Measurements from ENCODE around the gene EXOC3L4. TPM values are rescaled to one million over a fixed set of nuclear protein-coding genes. Genes with fewer than 3 reads are reported as not detected.

The EXOC3L4 gene
- total RNA-seq, 2 experiments from 2014 or later: not detected

DNA sequence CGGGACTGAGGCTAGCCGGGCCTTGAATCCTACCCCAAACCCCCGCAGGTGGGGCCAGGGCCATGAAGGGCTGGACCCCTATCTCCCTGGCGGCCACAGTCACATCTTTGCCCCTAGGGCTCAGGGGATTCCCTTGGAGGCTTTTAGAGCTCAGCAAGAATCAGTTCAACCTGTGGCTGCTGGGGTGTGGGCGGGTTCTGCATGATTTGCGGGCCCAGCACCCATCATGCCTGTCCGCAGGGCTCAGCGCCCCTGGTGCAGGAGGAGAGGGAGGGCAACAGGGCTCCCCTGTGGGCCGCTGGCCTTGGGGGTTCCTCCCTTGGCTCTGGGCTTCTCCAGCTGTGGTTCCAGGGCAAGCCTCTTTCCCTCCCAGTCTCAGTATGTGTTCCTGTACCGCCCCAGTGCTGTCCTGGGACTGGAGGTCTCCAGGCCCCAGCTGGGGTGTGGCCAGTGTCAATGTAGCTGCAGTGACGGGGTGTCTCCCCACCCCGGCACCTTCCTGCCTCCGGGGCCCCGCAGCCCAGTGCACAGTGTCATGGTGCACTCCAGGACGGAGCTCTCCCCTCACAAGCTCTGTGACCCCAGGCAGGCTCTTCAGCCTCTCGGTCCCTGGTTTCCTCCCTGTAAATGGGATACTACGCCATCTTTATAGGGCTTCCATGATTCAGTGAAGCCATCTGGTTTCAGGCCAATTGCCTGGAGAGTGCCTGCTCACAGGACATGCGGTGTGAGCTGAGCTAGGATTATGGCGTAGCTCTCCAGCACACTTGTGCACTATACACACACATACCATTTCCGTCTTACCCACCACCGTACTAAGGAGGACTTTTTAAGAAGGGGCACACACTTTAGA, 20.4 kb upstream of the EXOC3L4 start:
- ChIA-PET CTCF (ENCODE audit: unreplicated experiment) (interaction anchor here (1.0 kb wide), 1 partner anchor 12 kb away, joined by 3 read pairs; no protein-coding TSS in a partner anchor), POLR2A (interaction anchor here (0.5 kb wide), 1 partner anchor 109 kb away, joined by 3 read pairs; no protein-coding TSS in a partner anchor)
- Histone ChIP-seq H3K4me3 (ENCODE audit: low read depth, low read length, poor library complexity, severe bottlenecking) (no peak overlapping the region), H3K9me2 (ENCODE audit: insufficient read depth, low read length) (no peaks in the 10 kb centered on the region), H2AFZ (ENCODE audit: low read length) (no peak overlapping the region), H3K4me1 (ENCODE audit: insufficient read depth, low read length, poor library complexity, severe bottlenecking) (peaks cover 4% of the 10 kb centered on the region), H4K20me1 (ENCODE audit: insufficient read depth, low read length) (no peaks in the 10 kb centered on the region), H3K4me2 (ENCODE audit: low read length) (no peak overlapping the region), H3K79me2 (ENCODE audit: insufficient read depth, low read depth, low read length) (no peaks in the 10 kb centered on the region), H3K9me3 (ENCODE audit: low read length) (no peaks in the 10 kb centered on the region), H3K27ac (ENCODE audit: low read depth, low read length, poor library complexity, severe bottlenecking) (no peak overlapping the region), H3K36me3 (ENCODE audit: insufficient read depth, low read length) (no peaks in the 10 kb centered on the region)
- no peak for DNase-seq (ENCODE audit: low spot score)
- intact Hi-C loops (cut with micrococcal nuclease; ENCODE audit: unreplicated experiment): no loop called here
- no TSS peak for BruUV-seq (replicated peaks)
- TF ChIP-seq EZH2phosphoT487 (IDR thresholded peaks at IDR 0.05; ENCODE audit: borderline replicate concordance, low read depth, low read length) (no peak), CTCF (conservative IDR thresholded peaks at IDR 0.05; ENCODE audit: low read length) (no peak)

DNA sequence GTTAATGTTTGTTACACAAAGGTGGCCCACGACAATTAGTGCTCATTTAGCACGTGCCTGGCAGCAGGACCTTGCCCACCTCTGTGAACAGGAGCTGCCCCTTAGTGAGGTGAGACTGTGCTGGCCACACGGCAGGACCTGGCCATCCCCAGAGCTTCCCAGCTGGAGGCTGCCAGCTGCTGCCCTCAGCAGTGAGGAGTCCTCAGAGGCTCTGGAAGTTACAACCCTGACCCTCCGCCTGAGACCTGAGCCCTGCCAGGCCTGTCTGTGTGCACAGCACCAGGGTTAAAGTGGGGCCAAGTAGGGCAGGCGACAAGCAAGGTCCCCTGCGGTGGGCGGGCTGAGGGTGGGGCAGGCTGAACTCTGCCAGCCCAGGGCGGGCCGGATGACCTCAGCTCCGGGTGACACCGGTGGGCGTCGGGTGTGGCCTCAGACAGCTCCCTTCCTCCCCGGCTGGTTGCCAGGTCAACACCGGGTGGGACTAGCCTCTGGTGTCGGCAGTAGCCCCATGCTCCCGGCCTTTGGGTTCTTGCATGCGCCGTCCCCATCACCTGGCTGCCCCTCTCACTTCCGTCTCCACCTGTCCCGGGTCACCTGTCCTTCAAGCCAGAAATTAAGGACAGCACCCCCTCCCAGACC, 19.7 kb upstream of the EXOC3L4 start:
- H3K36me3 ChIP-seq (ENCODE audit: insufficient read depth, low read length): no peaks in the 10 kb centered on the region
- H2AFZ ChIP-seq (ENCODE audit: low read length): peak overlapping the region; percentile 59; the same call in 1 of the 2 replicates
- TF ChIP-seq EZH2phosphoT487 (IDR thresholded peaks at IDR 0.05; ENCODE audit: borderline replicate concordance, low read depth, low read length) (no peak), CTCF (conservative IDR thresholded peaks at IDR 0.05; ENCODE audit: low read length) (no peak)
- no peaks in the 10 kb centered on the region for H3K9me3 ChIP-seq (ENCODE audit: low read length)
- intact Hi-C loops (cut with micrococcal nuclease; ENCODE audit: unreplicated experiment): loop anchor here (1.0 kb wide), 1 partner anchor 218 kb away; no protein-coding TSS in a partner anchor
- H3K27ac ChIP-seq (ENCODE audit: low read depth, low read length, poor library complexity, severe bottlenecking): no peak overlapping the region
- peaks cover 4% of the 10 kb centered on the region for H3K4me1 ChIP-seq (ENCODE audit: insufficient read depth, low read length, poor library complexity, severe bottlenecking)
- peak overlapping the region; percentile 60 for H3K4me3 ChIP-seq (ENCODE audit: low read depth, low read length, poor library complexity, severe bottlenecking)
- ChIA-PET POLR2A (interaction anchor here (0.5 to 0.6 kb wide), 2 partner anchors 108 to 362 kb away, joined by 3 to 4 read pairs; no protein-coding TSS in a partner anchor), CTCF (ENCODE audit: unreplicated experiment) (interaction anchor here (0.6 to 1.0 kb wide), 2 partner anchors 12 to 357 kb away, joined by 3 read pairs; no protein-coding TSS in a partner anchor)
- DNase-seq (ENCODE audit: low spot score): no peak
- no peaks in the 10 kb centered on the region for H3K9me2 ChIP-seq (ENCODE audit: insufficient read depth, low read length)
- H3K4me2 ChIP-seq (ENCODE audit: low read length): peak overlapping the region; percentile 78
- no TSS peak for BruUV-seq (replicated peaks)
- H3K79me2 ChIP-seq (ENCODE audit: insufficient read depth, low read depth, low read length): no peaks in the 10 kb centered on the region
- H4K20me1 ChIP-seq (ENCODE audit: insufficient read depth, low read length): no peaks in the 10 kb centered on the region

Measured in OCI-LY7 (cell line).